Type B pancreatic cell (in vitro differentiated cells): Measurements from ENCODE around the gene IGF2. TPM values are rescaled to one million over a fixed set of nuclear protein-coding genes. Genes with fewer than 3 reads are reported as not detected.

ENCODE experiments used
- DNase-seq: peaks from one replicate; pipeline ENCODE4 v3.0.0; 2021; ENCODE audit warnings: mixed read lengths; ENCODE audit not compliant: unreplicated experiment; ENCODE audit errors: extremely low spot score
- H3K27ac Mint-ChIP-seq: 2 replicates; pipeline ENCODE4 v1.8.0; 2021; ENCODE audit warnings: mild to moderate bottlenecking, mixed read lengths
- H3K27me3 Mint-ChIP-seq: 2 replicates; pipeline ENCODE4 v1.8.0; 2021; ENCODE audit warnings: mixed read lengths
- H3K36me3 Mint-ChIP-seq: 2 replicates; pipeline ENCODE4 v1.8.0; 2021; ENCODE audit warnings: mixed read lengths
- H3K4me1 Mint-ChIP-seq: one replicate; pipeline ENCODE4 v1.8.0; 2021; ENCODE audit warnings: mixed read lengths; ENCODE audit not compliant: unreplicated experiment
- H3K4me3 Mint-ChIP-seq: 2 replicates; pipeline ENCODE4 v1.8.0; 2021; ENCODE audit warnings: mild to moderate bottlenecking, mixed read lengths
- H3K9me3 Mint-ChIP-seq: 2 replicates; pipeline ENCODE4 v1.8.0; 2021; ENCODE audit warnings: mixed read lengths
- CTCF ChIP-seq: fragments of 200-600 bp; sonication (generic); conservative IDR thresholded peaks from 2 replicates; pipeline ENCODE4 v1.5.0; 2021; ENCODE audit warnings: antibody characterized with exemption, mild to moderate bottlenecking
- total RNA-seq: library from RNA; stranded (reverse); gene quantifications from 2 replicates; pipeline ENCODE4 v1.2.1, GENCODE V29; 2021; ENCODE audit warnings: low replicate concordance

IGF2 gene
- total RNA-seq, 1 donor from 2014 or later: 2,350 TPM

GRCh38 chr11:2139621-2140337 lies 590 bp upstream of the IGF2 start:
- H3K4me1 Mint-ChIP-seq: peaks cover 9% of the 10 kb centered on the region
- no peaks in the 10 kb centered on the region for H3K9me3 Mint-ChIP-seq
- peaks cover 17% of the 10 kb centered on the region for H3K36me3 Mint-ChIP-seq
- peaks cover 54% of the 10 kb centered on the region for H3K27me3 Mint-ChIP-seq
- peak overlapping the region; percentile 86 for H3K4me3 Mint-ChIP-seq
- DNase-seq: no peak
- peak overlapping the region; percentile 53 for H3K27ac Mint-ChIP-seq
- no peak for TF ChIP-seq CTCF

- no peak for DNase-seq
- Mint-ChIP-seq H3K27me3 (peaks cover 48% of the 10 kb centered on the region), H3K36me3 (peaks cover 17% of the 10 kb centered on the region), H3K4me1 (peaks cover 9% of the 10 kb centered on the region), H3K4me3 (peak overlapping the region; percentile 89), H3K27ac (peak overlapping the region; percentile 74), H3K9me3 (no peaks in the 10 kb centered on the region)
- TF ChIP-seq CTCF: no peak
Observed at GRCh38 chr11:2138431-2139122, 612 bp downstream of the IGF2 start.

- Mint-ChIP-seq H3K36me3 (peaks cover 16% of the 10 kb centered on the region), H3K27ac (peak overlapping the region; percentile 74), H3K27me3 (peaks cover 45% of the 10 kb centered on the region), H3K9me3 (no peaks in the 10 kb centered on the region), H3K4me3 (peak overlapping the region; percentile 89), H3K4me1 (peaks cover 9% of the 10 kb centered on the region)
- DNase-seq: no peak
- no peak for TF ChIP-seq CTCF
Observed at GRCh38 chr11:2138068-2138430, 1.1 kb downstream of the IGF2 start.

DNA sequence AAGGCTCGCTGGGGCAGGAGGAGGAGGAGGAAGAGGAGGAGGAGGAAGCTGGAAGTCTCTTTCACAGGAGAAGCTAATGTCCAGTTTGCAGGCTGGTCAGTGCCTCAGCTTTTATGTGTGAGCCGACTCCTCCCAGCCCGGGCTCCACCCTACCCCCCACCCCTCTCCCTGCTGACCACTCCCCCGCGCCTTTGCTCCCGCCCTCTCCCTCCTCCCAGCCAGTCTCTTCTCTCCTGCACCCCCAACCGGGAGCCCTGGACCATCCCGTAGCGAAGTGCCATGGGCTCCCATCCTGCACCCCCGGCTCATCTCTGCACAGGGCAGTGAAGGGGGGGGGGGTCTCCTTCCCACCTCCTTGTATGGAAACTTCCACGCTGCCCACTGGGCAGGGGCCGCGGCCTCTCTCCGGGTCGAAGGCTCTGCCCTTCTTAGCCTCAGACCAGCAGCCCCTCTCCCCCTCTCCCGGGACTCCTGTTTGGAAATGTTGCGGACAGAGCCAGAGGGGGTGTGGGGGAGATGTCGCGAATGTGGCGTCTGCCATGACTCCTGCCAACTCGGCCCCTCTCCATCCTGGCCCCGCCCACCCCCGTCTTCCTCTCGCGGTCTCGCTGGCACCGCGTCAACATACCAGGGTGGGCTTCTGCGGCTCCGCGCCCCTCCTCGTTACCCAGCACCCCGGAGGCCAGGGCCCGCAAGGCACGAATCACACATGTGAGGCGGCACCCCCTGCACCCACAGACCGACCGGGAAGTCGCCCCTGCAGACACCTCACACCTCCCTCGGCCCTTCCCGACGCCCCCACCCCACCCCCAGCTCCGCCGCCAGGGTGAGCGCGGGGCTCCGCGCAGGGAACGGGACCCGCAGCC lies 1.8 kb downstream of the IGF2 start:
- peak overlapping the region; percentile 80 for H3K27ac Mint-ChIP-seq
- H3K36me3 Mint-ChIP-seq: peaks cover 10% of the 10 kb centered on the region
- peaks cover 40% of the 10 kb centered on the region for H3K27me3 Mint-ChIP-seq
- H3K4me1 Mint-ChIP-seq: peaks cover 3% of the 10 kb centered on the region
- H3K4me3 Mint-ChIP-seq: peak overlapping the region; percentile 89
- no peak for TF ChIP-seq CTCF
- no peak for DNase-seq
- H3K9me3 Mint-ChIP-seq: no peaks in the 10 kb centered on the region

GRCh38 chr11:2136952-2137201 lies 2.3 kb downstream of the IGF2 start:
- H3K9me3 Mint-ChIP-seq: no peaks in the 10 kb centered on the region
- H3K27ac Mint-ChIP-seq: peak overlapping the region; percentile 80
- H3K27me3 Mint-ChIP-seq: peaks cover 38% of the 10 kb centered on the region
- H3K36me3 Mint-ChIP-seq: peaks cover 10% of the 10 kb centered on the region
- no peak for DNase-seq
- no peaks in the 10 kb centered on the region for H3K4me1 Mint-ChIP-seq
- peak overlapping the region; percentile 89 for H3K4me3 Mint-ChIP-seq
- TF ChIP-seq CTCF: no peak
